Measurements from ENCODE around the gene ROBO1.
"Not testable (repeated sequence)": the region's sequence is repeated elsewhere in the genome, so short reads cannot be mapped to it uniquely, and the experiment has no call there.

ROBO1 gene

GRCh38 chr3:79543218-79543982 lies 224.4 kb downstream of the ROBO1 start:
- DNase-seq = no peak

DNA sequence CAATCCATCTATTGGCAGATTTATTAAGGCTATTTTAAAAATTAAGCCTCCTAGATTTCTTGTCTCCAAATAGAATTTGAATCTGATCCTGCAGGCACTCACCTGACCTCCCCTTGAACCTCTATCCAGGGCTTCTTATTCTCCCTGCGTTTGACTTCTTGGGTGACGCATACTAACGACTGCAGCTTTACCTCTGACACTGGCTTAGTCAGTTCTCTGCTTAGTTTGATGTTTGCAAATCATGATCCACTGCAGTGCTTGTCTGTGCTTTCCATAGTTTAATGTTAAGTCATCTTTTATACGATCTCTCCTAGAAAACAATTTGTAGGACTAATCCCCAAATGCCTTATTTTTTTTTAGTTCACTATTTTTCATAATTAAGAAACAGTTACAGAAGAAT lies 233.1 kb downstream of the ROBO1 start:
- DNase-seq = no peak

- DNase-seq = no peak
Measured at GRCh38 chr3:79531566-79532295, 236.1 kb downstream of the ROBO1 start.

DNA sequence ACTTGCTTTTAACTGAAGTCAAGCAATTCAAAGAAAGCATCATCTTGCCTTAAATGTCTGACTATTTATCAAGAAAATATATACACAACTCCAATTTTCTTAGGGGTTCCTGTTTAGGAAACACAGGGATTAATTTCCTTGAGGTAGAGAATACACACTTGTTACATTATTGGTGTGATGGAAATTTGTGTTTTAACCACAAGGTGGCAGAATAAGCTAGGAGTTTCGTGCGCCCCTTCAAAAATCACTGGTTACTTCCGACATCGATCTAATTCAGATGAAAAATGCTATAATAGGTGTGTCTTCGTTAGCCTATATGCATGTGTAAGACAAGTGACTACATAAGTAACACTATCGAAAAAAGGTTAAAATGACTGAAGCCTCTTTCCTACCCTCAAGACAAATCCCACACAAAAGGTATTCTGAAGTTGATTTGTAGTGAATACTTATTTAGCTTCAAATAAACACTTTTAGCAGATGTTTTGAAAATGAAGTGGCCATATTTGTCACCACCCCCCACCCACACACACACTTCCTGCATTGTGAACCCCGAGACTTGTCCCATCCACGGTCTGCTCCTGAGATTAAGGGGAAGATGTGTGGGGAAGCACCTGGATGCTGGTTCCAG lies 246.5 kb downstream of the ROBO1 start:
- DNase-seq = no peak

DNA sequence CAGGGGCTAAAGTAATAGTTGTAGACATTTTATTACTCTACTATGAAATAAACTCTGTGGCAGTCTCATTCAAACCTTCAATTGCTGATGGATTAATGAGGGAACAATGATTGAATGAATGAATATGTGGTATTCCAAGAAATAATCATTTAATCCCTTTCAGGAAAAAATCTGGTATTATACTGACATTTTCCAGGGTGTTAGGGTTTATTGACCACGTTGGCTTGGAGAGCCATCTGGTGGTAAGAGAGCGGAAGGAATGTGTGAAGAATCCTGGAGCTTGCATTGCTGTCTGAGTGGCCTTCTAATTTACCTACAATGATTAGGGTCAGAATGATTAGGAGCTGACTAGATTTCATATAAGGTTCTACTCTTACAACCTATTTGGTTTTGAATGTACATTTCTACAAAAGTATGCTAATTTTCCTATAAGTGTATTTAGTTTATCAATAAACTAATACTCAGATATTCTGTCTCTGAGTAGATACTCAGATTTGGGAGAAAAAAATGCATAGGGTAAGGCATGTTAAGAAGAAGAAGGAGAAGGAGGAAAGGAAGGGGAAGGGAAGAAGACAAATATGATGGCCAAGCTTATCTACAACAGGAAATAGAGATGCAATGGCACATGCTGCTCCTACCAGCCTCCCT lies 249.9 kb downstream of the ROBO1 start:
- DNase-seq = no peak

DNA sequence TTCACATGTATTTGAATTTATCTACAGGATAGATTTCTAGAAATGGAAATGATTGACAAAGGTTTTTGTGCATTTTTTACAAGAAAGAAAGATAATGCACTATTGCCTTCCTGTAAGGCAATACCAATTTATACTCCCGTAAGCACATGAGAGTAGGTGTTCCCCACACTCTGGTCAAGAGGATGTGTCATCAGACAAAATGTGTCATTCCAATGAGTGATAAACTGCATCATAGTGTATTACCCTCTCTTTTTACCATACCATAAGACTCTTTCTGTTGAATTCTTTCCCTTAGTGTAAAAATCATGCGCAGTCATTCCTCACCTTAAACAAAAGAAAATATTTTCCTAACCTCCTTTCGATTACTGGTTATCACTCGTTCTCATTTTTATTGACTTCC lies 251.0 kb downstream of the ROBO1 start:
- DNase-seq = no peak

- DNase-seq = no peak
Measured at GRCh38 chr3:79515072-79515471, 252.7 kb downstream of the ROBO1 start.

DNA sequence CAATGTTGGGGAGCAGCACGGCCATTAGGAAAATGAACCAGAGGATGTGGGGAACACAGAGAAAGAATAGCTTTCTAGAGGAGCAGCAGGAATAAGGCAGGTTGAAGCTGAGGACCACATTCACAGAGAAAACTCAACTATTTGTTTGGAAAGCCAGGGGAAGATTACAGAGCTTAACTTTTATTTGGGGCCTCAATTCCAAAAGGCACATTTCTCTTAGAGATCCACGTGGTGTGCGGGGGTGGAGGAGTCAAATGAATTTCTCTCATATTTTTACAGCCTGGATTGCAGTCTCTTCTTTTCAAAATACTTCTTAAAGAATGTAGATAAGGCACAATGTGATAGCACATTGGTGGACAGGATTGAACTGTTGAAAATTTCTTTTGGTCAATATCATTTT lies 253.7 kb downstream of the ROBO1 start:
- DNase-seq = no peak

- no peak for DNase-seq
Measured at GRCh38 chr3:79506751-79507150, 261.0 kb downstream of the ROBO1 start.

DNA sequence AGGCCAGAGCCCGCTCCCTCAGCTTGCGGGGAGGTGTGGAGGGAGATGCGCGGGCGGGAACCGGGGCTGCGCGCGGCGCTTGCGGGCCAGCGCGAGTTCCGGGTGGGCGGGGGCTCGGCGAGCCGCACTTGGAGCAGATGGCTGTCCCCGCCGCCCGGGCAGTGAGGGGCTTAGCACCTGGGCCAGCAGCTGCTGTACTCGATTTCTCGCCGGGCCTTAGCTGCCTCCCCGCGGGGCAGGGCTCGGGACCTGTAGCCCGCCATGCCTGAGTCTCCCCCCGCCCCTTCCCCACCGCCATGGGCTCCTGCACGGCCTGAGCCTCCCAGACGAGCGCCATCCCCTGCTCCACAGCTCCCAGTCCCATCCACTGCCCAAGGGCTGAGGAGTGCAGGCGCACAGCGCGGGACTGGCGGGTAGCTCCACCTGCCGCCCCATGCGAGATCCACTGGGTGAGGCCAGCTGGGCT lies 265.5 kb downstream of the ROBO1 start:
- not testable (repeated sequence) for DNase-seq

DNA sequence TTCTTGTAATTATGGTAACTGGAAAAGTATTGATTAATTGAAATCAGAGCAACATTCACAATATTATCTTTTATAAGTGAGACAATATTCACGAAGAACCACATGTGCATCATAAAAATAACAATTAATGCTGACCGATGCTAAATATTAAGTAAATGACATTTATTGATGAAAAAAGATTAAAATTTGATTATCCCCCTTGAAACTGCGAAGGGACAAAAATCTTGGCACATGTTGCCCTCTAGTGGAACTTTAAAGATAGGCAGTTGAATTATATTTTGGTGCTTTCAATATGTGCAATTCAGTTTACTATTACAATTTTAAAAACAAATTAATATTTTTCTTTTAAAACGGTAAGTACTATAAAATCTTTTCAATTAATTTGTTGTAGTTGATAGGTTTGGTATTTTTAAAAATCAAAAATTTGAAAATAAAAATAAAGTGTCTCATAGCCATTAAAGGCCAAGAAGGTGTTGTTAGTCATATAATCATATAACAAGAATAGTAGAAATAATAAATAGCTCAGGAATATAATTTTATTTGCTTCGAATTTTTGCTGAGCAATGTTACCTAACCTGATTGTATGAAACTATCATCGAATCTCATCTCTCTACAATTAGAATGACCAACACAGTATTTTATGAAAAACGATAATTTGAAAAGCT lies 270.2 kb downstream of the ROBO1 start:
- DNase-seq = no peak

- no peak for DNase-seq
Measured at GRCh38 chr3:79491029-79491641, 276.7 kb downstream of the ROBO1 start.

- DNase-seq = no peak
Measured at GRCh38 chr3:79490165-79491028, 277.4 kb downstream of the ROBO1 start.

DNA sequence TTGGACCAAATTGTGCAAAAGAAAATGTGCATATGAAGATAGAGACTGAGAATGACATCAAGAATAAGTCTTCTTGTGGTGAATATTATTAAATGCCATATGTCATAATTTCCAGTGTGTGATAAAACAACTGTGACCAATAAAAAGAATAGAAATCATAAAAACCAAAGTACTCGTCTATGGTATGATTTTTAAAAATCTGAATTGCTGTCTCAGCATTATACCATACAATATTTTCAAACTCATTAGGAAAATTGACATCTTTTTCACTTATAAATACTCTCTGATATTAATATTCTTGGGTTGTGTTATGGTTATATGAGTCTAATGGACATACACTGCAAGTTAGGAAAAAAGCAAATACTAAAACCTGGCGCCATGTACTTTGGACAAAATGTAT lies 279.4 kb downstream of the ROBO1 start:
- no peak for DNase-seq

GRCh38 chr3:79480746-79481145 lies 287.1 kb downstream of the ROBO1 start:
- DNase-seq = no peak

- no peak for DNase-seq
Measured at GRCh38 chr3:79478620-79479019, 289.2 kb downstream of the ROBO1 start.

DNA sequence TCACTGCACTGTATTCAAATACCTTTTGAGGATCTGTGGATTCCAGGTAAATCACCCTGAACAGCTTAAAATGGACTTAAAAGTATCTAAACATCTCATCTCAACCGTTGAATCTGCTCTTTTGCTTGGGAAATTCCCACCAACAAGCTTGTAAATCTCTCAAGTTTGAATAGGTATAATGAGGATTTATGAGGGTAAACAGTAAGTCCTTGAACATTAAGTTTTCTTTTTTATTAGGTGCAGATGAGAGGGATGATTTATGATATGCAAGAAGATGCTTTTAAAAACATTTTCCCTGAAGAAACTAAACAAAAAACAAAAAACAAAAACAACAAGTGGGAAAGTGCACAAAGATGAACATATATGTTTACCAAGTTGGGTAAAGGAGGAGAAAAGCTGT lies 290.6 kb downstream of the ROBO1 start:
- DNase-seq = no peak

DNA sequence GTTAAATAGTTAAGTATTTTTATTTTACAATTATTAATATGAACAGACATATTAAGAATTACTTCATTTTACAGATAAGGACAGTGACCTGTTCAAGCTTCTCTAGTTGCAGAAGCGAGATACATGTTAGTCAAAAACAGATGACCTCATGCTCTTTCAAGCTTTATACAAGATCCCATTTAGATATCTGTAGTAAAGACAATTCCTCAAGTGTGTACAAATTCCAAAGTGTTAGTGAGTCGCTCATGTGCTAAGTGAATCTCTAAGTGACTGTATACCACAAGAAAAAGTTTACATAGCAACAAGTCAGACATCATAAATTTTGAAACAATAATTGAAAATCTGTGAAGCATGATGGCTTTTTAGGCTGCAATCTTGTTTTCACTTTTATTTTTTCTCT lies 293.8 kb downstream of the ROBO1 start:
- DNase-seq = no peak

DNA sequence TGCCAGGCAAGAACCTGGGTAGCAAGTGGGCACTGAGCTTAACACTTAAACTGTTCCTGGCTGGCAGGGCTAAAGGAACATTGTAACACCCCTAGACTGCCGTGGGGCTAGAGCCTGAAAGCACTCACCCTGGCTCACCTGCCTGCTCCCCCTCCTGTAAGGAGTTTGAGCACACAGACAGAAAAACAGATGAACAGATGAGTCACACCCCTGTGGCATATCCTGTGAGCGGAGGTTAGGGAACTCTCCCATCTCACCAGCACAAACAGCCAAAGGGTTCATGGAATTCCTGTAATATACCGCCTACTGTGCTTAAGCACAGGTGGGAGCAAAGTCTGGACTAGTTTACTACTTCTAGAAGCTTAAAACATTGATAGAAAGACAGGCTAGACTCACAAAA lies 300.1 kb downstream of the ROBO1 start:
- no peak for DNase-seq

- DNase-seq = no peak
Measured at GRCh38 chr3:79461129-79461792, 306.5 kb downstream of the ROBO1 start.

- DNase-seq = no peak
Measured at GRCh38 chr3:79453600-79453999, 314.2 kb downstream of the ROBO1 start.
